C4-2B (cell line): ENCODE data around the gene PRDX5.

ENCODE experiments used
- ZFX ChIP-seq: fragments of 450-650 bp; IDR thresholded peaks from 2 replicates; pipeline ENCODE4 v1.6.1; 2017
- TF ChIP-seq, protein P1 (sequence below): fragments of 450-650 bp; conservative IDR thresholded peaks from 2 replicates; pipeline ENCODE4 v1.5.1; 2017; ENCODE audit warnings: mild to moderate bottlenecking

DNA sequence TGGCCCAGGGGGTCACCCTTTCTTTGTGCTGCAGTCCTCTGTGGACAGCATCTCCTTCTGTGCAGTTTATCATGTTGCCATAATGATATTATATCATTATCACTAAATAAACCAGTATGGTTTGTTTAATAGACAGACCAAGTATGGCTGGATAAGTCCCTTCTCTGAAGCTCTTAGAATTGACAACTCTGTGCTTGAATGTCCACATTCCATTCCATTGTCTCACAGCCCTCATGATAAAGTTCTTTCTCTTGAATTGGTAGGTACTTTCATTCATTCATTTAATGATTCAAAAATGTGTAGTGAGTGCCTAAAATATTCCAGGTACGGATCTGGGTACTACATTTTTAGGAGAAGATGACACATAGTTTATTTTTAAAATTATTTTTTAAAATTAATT lies 48.8 kb downstream of the PRDX5 start:
- TF ChIP-seq, protein P1, sequence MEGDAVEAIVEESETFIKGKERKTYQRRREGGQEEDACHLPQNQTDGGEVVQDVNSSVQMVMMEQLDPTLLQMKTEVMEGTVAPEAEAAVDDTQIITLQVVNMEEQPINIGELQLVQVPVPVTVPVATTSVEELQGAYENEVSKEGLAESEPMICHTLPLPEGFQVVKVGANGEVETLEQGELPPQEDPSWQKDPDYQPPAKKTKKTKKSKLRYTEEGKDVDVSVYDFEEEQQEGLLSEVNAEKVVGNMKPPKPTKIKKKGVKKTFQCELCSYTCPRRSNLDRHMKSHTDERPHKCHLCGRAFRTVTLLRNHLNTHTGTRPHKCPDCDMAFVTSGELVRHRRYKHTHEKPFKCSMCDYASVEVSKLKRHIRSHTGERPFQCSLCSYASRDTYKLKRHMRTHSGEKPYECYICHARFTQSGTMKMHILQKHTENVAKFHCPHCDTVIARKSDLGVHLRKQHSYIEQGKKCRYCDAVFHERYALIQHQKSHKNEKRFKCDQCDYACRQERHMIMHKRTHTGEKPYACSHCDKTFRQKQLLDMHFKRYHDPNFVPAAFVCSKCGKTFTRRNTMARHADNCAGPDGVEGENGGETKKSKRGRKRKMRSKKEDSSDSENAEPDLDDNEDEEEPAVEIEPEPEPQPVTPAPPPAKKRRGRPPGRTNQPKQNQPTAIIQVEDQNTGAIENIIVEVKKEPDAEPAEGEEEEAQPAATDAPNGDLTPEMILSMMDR = no peak
- no peak for TF ChIP-seq ZFX
